Stimulated activated naive B cell treated with anti-CD40 and anti-IgM and Interleukin-4, amounts not matched to agents 10 μg/mL and 1 μg/mL and 100 μg/mL, for 72 hours (primary cell): ENCODE results near the gene ABLIM1.

Source experiments
- ATAC-seq, 2 donors: fragments of 150-1000 bp; cut with Tn5 transposase; replicated peaks; 2 replicates each; pipeline ENCODE4 v1.10.0; 2021; ENCODE audit warnings: moderate library complexity in 1 of 2
- DNase-seq: peaks from one replicate; pipeline ENCODE4 v3.0.0; 2021
- H3K27ac Mint-ChIP-seq: one replicate; pipeline ENCODE4 v1.8.0; 2022; ENCODE audit warnings: mild to moderate bottlenecking, mixed read lengths
- H3K27me3 Mint-ChIP-seq, 2 donors: one replicate each; pipeline ENCODE4 v1.8.0; 2022; ENCODE audit warnings: mixed read lengths in 2 of 2
- H3K36me3 Mint-ChIP-seq, 2 donors: one replicate each; pipeline ENCODE4 v1.8.0; 2022; ENCODE audit warnings: mixed read lengths in 2 of 2, mild to moderate bottlenecking in 1 of 2
- H3K4me1 Mint-ChIP-seq, 2 donors: one replicate each; pipeline ENCODE4 v1.8.0; 2022; ENCODE audit warnings: mixed read lengths in 2 of 2, mild to moderate bottlenecking in 1 of 2
- H3K4me3 Mint-ChIP-seq, 2 donors: one replicate each; pipeline ENCODE4 v1.8.0; 2022; ENCODE audit warnings: mild to moderate bottlenecking in 2 of 2, mixed read lengths in 2 of 2, moderate library complexity in 1 of 2
- H3K9me3 Mint-ChIP-seq, 2 donors: one replicate each; pipeline ENCODE4 v1.8.0; 2022; ENCODE audit warnings: mixed read lengths in 2 of 2, mild to moderate bottlenecking in 1 of 2

The ABLIM1 gene

DNA sequence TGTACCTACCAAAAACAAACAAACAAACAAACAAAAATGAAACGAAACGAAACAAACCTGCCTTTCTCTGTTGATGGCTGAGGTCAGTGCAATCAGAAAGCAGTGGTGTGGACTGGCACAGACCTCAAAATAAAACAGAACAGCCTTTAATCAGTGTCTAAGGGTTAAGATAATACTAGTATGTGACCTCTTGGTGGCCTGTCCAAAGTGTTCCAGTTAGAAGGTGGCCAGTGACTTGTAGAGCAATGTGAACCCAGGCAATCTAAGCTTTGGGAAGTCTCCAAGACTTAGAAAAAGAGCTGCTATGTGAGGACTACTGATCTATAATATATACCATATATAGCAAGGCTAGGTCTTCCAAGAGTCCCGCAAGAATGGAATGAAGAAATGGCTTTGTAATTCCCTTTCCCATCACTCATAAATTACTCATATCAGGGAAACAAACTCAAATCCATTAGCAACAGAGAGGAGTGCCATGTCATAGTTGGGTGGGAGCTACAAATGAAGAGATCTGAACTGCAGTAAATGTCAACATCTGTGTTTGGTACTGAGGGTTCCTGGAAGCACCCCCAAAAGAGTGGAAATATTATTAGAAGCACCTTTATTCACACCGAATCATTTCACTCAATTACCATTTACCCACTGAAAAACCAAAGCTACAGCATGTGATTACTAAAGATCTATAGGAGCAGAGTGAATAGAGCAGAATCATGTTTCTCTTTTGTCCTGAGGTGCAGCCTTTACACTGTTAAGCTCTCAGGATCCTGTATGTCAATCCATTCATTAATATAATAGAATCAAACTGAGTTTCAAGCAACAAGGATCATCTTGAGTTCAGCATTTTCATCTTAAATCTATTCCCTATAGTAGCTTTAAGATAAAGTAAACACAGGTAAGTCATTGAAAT lies 28.0 kb downstream of the ABLIM1 start:
- H3K4me3 Mint-ChIP-seq: no peak overlapping the region
- no peaks in the 10 kb centered on the region for H3K36me3 Mint-ChIP-seq
- no peak overlapping the region for H3K27ac Mint-ChIP-seq

DNA sequence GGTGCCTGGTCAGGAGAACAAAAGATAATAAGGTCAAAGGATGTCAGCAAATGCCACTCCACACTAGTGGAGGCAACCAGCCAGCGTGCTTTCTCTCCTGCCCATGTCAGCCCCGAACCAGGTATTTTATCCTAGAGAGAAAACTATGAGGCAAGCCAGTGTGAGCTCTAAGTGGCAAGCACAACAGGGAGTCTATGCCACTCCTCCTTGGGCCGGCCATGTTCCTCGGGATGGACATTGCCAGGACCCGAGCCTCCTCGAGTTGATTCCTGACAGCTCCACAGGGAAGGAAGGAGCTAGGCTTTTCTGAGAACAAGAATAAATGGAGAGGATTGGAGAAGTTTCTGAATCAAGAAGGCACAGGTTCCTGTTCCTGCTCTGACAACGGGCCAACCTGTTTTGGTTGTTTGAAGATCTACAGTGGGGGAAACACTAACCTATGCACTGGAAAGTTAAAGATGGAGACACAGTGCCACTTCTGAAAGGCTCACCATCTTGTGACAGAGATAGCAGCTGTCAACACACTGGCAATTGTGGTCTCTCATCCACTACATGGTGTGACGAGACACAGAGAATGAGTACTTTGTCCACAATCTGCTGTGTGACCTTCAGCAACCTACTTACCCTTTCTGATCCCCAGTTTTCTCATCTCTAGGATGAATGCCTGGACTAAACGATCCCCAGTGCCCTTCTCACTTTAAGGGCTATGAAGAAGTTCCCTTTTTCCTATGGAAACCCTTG lies 28.8 kb downstream of the ABLIM1 start:
- Mint-ChIP-seq H3K27ac (no peak overlapping the region), H3K36me3 (no peaks in the 10 kb centered on the region), H3K9me3 (peaks cover 4 to 5% of the 10 kb centered on the region in 2 donors), H3K4me1 (peaks cover 21 to 43% of the 10 kb centered on the region in 2 donors), H3K4me3 (no peak overlapping the region), H3K27me3 (peaks cover 50% of the 10 kb centered on the region in 2 donors)
- no peak for DNase-seq
- no peak for ATAC-seq

More for the DNA sequence above, 28.0 kb downstream of the ABLIM1 start:
- H3K9me3 Mint-ChIP-seq: peaks cover 4% of the 10 kb centered on the region in 2 donors
- peaks cover 20 to 37% of the 10 kb centered on the region in 2 donors for H3K4me1 Mint-ChIP-seq
- DNase-seq: no peak
- ATAC-seq: no peak
- H3K27me3 Mint-ChIP-seq: peaks cover 52 to 53% of the 10 kb centered on the region in 2 donors

DNA sequence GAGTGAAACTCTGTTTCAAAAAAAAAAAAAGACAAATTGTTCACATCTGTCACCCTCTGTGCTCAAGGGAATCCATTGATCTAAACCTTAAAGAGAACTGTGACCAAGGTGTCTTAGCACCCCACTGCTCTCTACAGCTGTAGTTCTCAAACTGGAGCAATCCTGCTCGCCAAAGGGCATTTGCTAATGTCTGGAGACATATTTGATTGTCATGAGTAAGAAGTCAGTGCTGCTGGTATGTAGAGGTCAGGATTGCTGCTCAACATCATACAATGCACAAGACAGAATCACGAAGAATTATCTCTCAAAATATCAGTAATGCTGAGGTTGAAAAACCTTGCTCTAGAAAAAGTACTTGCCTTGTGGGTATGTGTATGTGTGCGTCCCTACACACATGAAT lies 30.0 kb downstream of the ABLIM1 start:
- H3K36me3 Mint-ChIP-seq: no peaks in the 10 kb centered on the region
- no peak overlapping the region for H3K4me3 Mint-ChIP-seq
- no peak overlapping the region for H3K27ac Mint-ChIP-seq
- peaks cover 4 to 5% of the 10 kb centered on the region in 2 donors for H3K9me3 Mint-ChIP-seq
- peaks cover 17 to 47% of the 10 kb centered on the region in 2 donors for H3K4me1 Mint-ChIP-seq
- H3K27me3 Mint-ChIP-seq: peaks cover 43% of the 10 kb centered on the region in 2 donors
- ATAC-seq (no peak), DNase-seq (no peak)

DNA sequence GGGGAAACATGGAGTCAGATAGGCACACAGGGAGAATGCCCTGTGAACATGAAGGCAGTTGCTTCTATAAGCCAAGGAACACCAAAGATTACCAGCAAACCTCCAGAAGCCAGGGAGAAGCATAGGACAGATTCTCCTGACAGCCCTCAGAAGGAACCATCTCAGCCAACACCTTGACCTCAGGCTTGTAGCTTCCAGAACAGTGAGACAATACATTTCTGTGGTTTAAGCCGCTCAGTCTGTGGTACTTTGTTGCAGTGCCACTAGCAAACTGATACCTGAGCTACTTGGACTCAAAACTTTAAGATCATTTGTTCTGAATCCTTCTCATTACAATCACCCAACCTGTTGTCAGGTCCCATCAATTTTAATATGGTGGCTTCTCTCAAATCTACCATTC lies 31.2 kb downstream of the ABLIM1 start:
- Mint-ChIP-seq H3K27me3 (peaks cover 30 to 36% of the 10 kb centered on the region in 2 donors), H3K4me3 (no peak overlapping the region), H3K27ac (no peak overlapping the region), H3K4me1 (peaks cover 11 to 41% of the 10 kb centered on the region in 2 donors), H3K36me3 (peaks cover 0 to 4% of the 10 kb centered on the region in 2 donors), H3K9me3 (peaks cover 5 to 6% of the 10 kb centered on the region in 2 donors)
- ATAC-seq (no peak), DNase-seq (no peak)

DNA sequence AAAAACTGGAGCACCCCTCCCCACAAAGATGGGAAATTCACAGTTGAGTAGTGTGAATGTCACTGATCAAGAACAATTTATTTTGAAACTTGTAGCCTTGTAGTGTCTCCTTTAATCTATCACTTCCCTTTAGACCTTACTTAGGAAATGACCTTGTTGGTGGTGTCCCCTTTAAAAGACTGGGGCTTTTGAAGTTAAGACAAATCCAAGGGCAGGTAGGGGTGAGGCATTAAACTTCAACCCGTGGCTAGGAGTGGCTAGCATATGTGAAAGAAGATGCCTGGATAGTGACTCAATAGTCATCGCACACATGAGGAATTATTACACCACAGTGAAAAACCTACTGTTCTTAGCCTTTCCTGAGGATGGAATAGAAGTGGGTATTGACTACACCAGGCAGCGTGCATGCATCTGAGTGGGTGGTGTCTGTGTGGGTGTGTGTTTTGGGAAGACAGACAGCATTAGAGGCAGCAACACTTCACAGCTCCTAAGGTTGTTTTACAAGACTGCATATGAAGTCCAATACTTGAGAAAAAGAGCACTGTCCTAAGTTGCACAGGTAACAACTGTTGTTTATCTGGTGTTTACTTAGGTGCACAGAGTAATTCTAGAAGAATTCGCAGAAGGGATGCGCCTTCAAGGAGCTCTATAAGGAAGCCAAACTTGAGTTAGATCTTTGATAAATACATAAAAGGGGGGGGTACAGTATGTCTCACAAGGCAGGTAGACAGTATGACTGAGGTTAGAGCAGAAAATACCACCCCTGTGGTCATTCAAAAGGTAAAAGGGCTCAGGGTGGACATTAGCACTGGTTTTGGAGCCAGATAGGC lies 32.9 kb downstream of the ABLIM1 start:
- no peak overlapping the region for H3K4me3 Mint-ChIP-seq
- peaks cover 5 to 14% of the 10 kb centered on the region in 2 donors for H3K9me3 Mint-ChIP-seq
- DNase-seq (peak; percentile 39), ATAC-seq (peak; percentile 84 to 85)
- peak overlapping the region; percentile 49 for H3K27ac Mint-ChIP-seq
- peaks cover 0 to 6% of the 10 kb centered on the region in 2 donors for H3K36me3 Mint-ChIP-seq
- peaks cover 20 to 30% of the 10 kb centered on the region in 2 donors for H3K27me3 Mint-ChIP-seq
- peaks cover 6 to 32% of the 10 kb centered on the region in 2 donors for H3K4me1 Mint-ChIP-seq

DNA sequence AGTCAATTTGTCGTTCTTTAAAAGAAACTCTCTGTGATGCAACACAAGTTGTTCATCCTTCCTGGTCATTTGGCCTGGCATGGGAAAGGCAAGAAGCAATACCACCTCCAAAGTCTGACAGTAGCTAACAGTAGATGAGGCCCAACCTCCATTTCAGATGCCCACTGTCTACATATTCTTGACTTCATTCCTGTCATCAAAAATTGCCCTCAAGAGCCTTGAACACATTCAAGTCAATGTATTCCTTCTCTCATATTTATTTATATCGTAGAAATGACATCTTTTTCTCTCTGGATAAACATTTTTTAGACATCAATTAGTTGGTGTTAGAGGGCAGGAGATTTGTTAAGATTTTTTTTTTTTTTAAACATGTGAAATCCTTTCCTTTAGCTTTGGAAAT lies 33.7 kb downstream of the ABLIM1 start:
- Mint-ChIP-seq H3K27ac (no peak overlapping the region), H3K36me3 (peaks cover 0 to 6% of the 10 kb centered on the region in 2 donors), H3K4me3 (no peak overlapping the region), H3K4me1 (peaks cover 6 to 28% of the 10 kb centered on the region in 2 donors), H3K9me3 (peaks cover 5 to 14% of the 10 kb centered on the region in 2 donors), H3K27me3 (peaks cover 12 to 23% of the 10 kb centered on the region in 2 donors)
- ATAC-seq (peak in 1 of 2 donors; percentile 19), DNase-seq (no peak)

DNA sequence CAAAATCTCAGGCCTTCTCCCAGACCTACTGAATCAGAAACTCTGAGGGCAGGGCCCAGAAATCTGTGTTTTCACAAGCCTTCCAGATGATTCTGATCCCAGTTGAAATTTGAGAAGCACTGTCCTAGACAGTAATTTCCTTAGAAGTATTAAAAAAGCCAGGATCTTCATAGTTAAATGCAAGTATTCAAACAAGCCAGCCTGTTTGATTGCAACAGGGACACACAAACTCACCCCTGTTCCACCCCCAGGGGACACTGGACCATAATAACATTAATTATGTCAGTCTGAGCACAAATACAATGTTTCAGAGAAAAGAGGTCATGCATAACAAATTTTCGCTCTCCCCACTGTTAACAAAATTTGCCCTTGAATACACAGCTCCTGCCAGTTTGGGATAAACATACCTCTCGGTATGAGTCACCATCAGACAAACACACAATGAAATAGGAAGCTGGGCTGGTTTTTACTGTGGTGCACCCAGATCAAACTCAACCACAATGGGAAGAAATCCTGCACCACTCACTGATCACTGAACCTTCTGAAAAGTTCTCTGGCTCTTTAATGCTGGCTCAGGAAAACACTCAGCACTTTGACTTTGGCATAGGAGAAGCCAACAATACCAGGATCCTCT lies 34.3 kb downstream of the ABLIM1 start:
- ATAC-seq: peak; percentile 45 to 58

DNA sequence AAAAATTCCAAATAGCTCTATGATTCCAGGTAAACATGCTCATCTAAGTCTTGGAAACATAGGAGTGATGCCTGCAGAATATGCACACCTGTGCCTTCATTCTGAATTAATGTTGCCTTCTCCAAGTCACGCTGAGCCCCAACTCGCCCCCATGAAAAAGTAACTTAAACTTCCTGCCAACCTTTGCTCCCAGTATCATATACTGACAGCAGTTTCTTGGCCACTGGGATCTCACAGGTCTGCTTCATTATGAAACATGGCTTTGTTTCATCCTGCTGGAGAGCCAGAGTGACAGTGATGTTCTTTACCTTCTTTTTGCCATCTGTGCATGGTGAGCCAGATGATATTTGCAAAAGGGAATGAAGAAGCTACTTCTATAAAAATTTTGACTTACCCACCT lies 34.9 kb downstream of the ABLIM1 start:
- peaks cover 0 to 6% of the 10 kb centered on the region in 2 donors for H3K36me3 Mint-ChIP-seq
- no peak overlapping the region for H3K4me3 Mint-ChIP-seq
- peaks cover 5 to 17% of the 10 kb centered on the region in 2 donors for H3K27me3 Mint-ChIP-seq
- ATAC-seq (no peak), DNase-seq (no peak)
- H3K9me3 Mint-ChIP-seq: peaks cover 5 to 14% of the 10 kb centered on the region in 2 donors
- peaks cover 6 to 28% of the 10 kb centered on the region in 2 donors for H3K4me1 Mint-ChIP-seq
- H3K27ac Mint-ChIP-seq: no peak overlapping the region

More for the DNA sequence above, 34.3 kb downstream of the ABLIM1 start:
- H3K4me1 Mint-ChIP-seq: peaks cover 6 to 28% of the 10 kb centered on the region in 2 donors
- peaks cover 5 to 14% of the 10 kb centered on the region in 2 donors for H3K9me3 Mint-ChIP-seq
- no peak overlapping the region for H3K4me3 Mint-ChIP-seq
- H3K36me3 Mint-ChIP-seq: peaks cover 0 to 6% of the 10 kb centered on the region in 2 donors
- no peak overlapping the region for H3K27ac Mint-ChIP-seq
- DNase-seq: peak; percentile 9
- peaks cover 6 to 17% of the 10 kb centered on the region in 2 donors for H3K27me3 Mint-ChIP-seq

DNA sequence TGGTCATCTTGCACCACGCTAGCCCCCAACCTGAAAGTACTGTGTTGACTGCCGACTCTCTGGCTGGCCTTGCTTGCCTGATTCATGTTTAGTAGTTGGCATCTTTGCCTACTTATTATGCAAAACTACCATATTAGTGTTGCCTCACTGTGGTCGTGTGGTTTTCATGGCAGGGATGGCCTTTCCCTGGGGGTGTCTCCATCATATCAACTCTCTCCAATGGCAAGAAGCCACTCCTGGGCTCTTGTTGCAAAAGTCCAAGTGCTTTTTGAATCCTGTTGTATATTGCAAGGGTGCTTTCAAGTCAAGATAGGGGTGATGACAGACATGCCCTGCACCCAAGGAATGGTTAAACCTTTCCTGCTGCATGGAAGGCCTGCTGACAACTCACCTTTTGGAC lies 39.4 kb downstream of the ABLIM1 start:
- Mint-ChIP-seq H3K27me3 (peaks cover 10 to 22% of the 10 kb centered on the region in 2 donors), H3K27ac (no peak overlapping the region), H3K9me3 (peaks cover 0 to 12% of the 10 kb centered on the region in 2 donors), H3K4me1 (peaks cover 5 to 20% of the 10 kb centered on the region in 2 donors), H3K4me3 (no peak overlapping the region), H3K36me3 (peaks cover 0 to 6% of the 10 kb centered on the region in 2 donors)
- DNase-seq (no peak), ATAC-seq (no peak)

DNA sequence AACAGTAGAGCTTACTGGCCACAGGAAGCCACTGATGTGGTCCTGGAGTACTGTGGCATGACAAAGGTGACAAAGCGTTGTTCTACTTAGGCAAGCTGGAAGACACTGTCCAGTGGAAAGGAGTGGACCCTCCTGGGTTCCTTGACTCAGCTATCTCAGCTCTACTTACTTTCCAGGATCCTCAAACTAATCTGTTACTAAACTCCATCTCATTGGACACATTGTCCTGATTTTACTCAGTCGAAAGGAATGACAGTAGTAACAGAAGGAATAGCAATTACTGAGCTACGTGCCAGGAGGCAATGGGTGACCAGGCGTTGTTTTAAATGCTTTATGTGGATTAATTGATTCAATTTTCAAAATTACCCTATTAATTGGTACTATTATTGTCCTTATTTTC lies 41.6 kb downstream of the ABLIM1 start:
- Mint-ChIP-seq H3K4me3 (no peak overlapping the region), H3K9me3 (peaks cover 0 to 6% of the 10 kb centered on the region in 2 donors), H3K27me3 (peaks cover 10 to 14% of the 10 kb centered on the region in 2 donors), H3K4me1 (peaks cover 5 to 8% of the 10 kb centered on the region in 2 donors), H3K27ac (no peak overlapping the region), H3K36me3 (peaks cover 0 to 1% of the 10 kb centered on the region in 2 donors)
- no peak for DNase-seq
- no peak for ATAC-seq

DNA sequence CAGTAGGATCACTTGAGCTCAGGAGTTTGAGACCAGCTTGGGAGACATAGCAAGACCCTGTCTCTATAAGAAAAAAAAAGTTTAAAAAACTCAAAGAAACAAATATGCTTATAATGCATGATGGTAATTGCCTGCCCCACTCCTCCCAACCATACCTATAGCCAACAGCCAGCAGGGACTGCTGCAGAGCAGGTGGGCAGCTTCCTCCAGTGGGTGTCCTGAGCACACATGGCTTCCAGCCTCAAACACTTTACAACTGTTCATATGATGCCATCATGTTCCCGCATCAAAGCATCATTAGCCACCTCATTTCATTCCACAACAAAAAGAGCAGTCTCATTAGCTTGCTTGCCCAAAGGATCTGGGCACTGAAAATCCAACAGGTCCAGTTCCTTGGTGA lies 42.0 kb downstream of the ABLIM1 start:
- peaks cover 5 to 8% of the 10 kb centered on the region in 2 donors for H3K4me1 Mint-ChIP-seq
- peaks cover 0 to 4% of the 10 kb centered on the region in 2 donors for H3K9me3 Mint-ChIP-seq
- H3K27me3 Mint-ChIP-seq: peaks cover 8 to 10% of the 10 kb centered on the region in 2 donors
- no peak for DNase-seq
- ATAC-seq: no peak
- H3K27ac Mint-ChIP-seq: no peak overlapping the region
- no peaks in the 10 kb centered on the region for H3K36me3 Mint-ChIP-seq
- H3K4me3 Mint-ChIP-seq: no peak overlapping the region

DNA sequence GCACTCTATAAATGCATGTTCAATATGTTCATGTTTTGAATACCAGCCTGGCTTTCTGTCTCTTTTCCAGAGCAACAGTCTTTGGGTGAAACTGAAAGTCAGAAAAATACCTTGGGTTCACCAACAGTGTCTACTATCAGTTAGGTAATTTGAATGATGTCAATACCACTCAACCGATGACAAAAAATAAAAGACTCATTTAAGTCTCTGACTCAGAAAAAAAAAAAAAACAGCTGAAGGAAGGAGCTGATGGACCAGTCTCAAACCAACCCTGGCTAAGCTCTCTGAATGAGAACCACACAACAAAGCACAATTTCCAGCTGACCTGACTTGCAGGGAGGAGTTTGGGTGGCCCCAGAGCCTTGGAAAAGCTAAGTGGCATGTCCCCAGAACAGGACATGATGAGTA lies 42.5 kb downstream of the ABLIM1 start:
- Mint-ChIP-seq H3K9me3 (peaks cover 0 to 1% of the 10 kb centered on the region in 2 donors), H3K4me3 (no peak overlapping the region), H3K27ac (no peak overlapping the region), H3K27me3 (peaks cover 5 to 6% of the 10 kb centered on the region in 2 donors), H3K4me1 (peaks cover 5 to 8% of the 10 kb centered on the region in 2 donors), H3K36me3 (no peaks in the 10 kb centered on the region)
- ATAC-seq (peak; percentile 87 to 92), DNase-seq (no peak)

DNA sequence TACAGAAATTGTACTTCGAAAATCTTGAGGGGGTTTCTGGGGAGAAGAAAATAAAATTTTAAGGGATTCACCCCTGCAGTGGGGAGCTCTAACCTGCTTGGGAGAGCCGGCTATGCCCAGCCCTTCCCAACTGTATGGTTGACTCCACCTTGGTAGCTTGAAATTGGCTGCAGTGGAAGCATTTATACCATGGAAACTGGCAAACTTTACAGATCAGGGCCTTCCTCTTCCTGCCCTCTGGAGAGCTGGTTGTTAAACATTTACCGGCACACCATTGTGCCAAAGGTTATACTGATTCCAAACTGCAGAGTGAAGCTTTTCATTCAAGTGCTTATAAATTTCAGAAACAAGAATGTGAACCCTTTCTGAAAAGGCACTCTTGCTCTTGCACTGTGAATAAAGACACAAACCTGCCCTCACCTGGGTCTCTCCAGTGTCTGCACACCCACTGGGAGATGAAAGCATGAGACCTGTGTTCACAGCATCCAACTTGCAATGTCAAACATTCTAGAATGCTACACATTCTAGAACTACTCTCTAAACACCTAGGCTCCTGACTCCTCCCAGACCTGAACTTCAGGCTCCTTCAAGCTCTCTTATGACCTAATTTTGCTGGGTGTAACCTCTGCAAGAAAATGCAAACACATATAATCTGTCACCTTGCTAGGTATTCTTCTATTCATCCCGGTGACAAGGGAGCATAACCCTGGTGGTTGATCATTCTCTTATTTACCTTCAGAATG lies 44.7 kb downstream of the ABLIM1 start:
- ATAC-seq (no peak), DNase-seq (no peak)
- no peak overlapping the region for H3K4me3 Mint-ChIP-seq
- H3K9me3 Mint-ChIP-seq: peaks cover 0 to 1% of the 10 kb centered on the region in 2 donors
- H3K4me1 Mint-ChIP-seq: peaks cover 5 to 8% of the 10 kb centered on the region in 2 donors
- H3K36me3 Mint-ChIP-seq: no peaks in the 10 kb centered on the region
- H3K27me3 Mint-ChIP-seq: peaks cover 5 to 6% of the 10 kb centered on the region in 2 donors
- no peak overlapping the region for H3K27ac Mint-ChIP-seq
